LNCaP clone FGC (cell line): ENCODE measurements around the gene RAMP1.

ENCODE experiments used
- DNase-seq: peaks from one replicate; pipeline ENCODE4 v3.0.0-alpha.2; 2011; ENCODE audit warnings: low read depth
- H3K4me3 ChIP-seq: 2 replicates; pipeline ENCODE4 v1.5.1; 2011; ENCODE audit warnings: mild to moderate bottlenecking, low read depth, low read length, control low read depth
- TF ChIP-seq, protein P1 (sequence below): IDR thresholded peaks from 2 replicates; pipeline ENCODE4 v1.5.1; 2012; ENCODE audit warnings: mild to moderate bottlenecking; ENCODE audit not compliant: control insufficient read depth, insufficient read depth; ENCODE audit errors: extremely low read depth

The RAMP1 gene

DNA sequence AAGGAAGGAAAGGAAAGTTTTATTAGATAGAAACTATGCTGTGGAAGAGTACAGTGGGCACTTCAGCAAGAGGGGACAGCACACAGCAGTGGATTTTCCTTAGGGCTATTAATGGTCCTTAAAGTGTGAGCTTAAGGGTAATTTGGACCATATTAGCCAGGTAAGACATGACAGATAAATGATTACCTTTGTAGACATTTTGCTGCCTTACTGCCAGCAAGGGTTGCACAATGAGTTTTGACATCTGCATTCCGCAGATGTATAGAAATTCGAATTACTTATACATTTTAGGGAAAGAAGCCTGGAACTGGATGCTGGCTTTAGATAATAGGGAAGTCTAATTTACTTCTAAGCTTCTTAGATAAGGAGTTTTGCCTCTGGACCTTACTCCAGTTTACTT is 93.4 kb downstream of the RAMP1 start:
- H3K4me3 ChIP-seq: no peak overlapping the region
- TF ChIP-seq, protein P1, sequence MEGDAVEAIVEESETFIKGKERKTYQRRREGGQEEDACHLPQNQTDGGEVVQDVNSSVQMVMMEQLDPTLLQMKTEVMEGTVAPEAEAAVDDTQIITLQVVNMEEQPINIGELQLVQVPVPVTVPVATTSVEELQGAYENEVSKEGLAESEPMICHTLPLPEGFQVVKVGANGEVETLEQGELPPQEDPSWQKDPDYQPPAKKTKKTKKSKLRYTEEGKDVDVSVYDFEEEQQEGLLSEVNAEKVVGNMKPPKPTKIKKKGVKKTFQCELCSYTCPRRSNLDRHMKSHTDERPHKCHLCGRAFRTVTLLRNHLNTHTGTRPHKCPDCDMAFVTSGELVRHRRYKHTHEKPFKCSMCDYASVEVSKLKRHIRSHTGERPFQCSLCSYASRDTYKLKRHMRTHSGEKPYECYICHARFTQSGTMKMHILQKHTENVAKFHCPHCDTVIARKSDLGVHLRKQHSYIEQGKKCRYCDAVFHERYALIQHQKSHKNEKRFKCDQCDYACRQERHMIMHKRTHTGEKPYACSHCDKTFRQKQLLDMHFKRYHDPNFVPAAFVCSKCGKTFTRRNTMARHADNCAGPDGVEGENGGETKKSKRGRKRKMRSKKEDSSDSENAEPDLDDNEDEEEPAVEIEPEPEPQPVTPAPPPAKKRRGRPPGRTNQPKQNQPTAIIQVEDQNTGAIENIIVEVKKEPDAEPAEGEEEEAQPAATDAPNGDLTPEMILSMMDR: no peak
- no peak for DNase-seq

DNA sequence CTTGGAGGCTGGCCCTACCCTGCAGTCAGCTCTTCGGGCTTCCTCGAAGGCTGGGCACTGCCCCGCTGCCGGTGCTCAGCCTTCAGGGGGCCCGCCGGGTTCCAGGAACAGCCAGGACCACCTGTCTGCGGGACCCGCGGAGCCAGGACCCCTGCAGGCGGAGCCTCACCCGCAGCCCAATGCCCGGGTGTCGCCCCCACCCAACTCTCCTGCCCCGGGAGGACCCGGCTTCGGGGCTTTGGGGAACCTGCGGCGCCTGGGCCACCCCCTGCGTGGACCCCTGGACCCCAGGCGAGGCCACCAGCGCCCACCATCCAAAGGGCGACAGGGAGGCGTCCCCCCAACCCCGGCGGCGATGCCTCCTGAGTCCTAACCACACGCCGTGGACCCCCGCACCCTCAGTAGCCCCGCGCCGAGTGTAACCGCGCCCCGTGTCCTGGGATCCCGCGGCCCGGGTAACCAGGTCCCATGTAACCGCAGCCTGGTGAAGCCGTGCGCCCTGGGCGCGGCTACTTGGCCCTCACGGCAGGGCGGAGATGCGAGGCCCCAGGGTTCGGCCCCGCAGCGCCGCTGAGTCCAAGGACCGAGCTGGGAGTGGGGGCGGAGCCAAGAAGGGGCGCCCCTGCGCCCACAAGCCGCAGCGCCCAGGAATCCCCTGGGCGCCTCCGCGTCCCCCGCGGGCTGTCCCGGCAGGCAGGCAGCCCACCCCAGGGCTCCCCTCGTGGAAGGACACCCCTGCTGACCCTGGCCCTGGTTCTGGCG is 96.4 kb downstream of the RAMP1 start:
- DNase-seq: no peak
- H3K4me3 ChIP-seq: no peak overlapping the region
- TF ChIP-seq, protein P1: no peak

DNA sequence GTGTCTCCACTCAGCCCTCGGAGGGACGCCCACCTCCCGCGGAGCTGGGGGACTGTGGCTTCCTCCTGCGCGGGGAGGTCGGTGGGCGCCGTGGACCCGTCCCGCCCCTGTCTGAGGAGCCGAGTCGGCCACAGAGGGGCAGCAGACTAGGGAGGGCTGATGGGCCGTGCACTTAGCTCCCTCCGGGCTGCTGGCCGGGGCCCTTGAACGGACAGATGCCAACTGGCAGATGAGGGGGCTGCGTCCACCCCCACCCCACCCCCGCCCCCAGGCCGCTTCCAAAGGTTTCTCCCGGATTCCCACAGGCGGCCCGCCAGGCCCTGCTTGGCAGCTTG is 96.9 kb downstream of the RAMP1 start:
- no peak overlapping the region for H3K4me3 ChIP-seq
- no peak for DNase-seq
- TF ChIP-seq, protein P1: no peak

- TF ChIP-seq, protein P1: no peak
- no peak overlapping the region for H3K4me3 ChIP-seq
- DNase-seq: no peak
These were observed 102.2 kb downstream of the RAMP1 start for GRCh38 chr2:237961637-237962036.
